Suppressor macrophage (primary cell): ENCODE measurements around the gene SYT1.

Source experiments
- DNase-seq, 4 experiments: peaks; one replicate each; pipeline ENCODE4 v3.0.0-alpha.2; 2020 to 2022

SYT1 gene

DNA sequence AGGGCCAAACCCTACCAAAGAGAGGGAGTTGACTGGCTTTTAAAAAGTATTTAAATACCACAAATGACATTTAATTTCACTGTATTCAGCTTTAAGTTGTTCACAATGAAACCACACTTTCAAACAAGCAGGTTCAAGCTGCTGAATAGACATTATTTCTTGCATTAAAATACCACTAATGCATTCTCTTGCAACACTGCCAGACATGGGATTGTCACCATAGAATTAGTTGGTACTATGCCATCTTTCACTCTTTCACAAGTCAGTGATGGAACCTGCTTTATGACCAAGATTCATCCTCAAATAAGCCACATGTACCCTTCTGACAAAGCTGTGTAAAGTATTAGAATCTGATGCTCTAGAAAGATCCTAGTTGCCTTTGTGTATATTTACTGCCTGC is 586.8 kb downstream of the SYT1 start:
- no peak for DNase-seq

DNA sequence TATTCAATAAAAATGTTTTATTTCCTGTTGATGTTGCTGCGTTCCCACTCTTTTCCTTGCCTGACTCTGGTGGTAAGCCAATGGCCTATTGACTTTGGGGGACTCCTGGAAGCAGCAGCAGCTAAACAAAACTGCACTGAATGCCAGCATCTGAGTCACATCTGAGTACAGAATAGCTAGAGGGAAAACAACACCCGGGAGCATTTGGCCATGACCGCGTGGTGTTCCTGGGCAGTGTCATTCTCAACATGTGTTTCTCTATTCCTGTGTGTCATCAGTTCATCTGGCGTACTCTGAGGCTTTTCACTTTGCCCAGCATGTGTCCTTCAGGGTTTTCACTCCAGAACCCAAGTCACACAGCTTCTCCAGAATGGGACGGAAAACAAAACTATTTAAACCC is 587.4 kb downstream of the SYT1 start:
- no peak for DNase-seq

DNA sequence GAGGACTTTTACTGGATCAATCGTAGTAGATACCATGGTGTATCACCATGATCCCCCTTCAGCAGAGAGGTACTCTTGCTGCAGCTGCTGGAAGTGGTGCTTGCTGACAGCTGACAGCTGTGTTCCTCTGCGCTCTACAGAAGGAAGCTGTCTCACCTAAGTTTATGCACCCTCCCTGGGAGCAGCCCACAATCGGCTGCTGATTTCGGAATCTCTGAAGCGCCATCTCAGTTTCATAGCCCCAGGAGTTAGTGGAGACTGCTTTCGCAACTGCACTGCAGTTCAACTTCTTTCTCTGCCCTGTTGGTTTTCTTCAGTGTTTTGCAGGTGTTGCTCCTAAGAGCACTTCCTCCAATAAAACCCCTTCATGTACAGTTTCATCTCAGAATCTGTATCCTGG is 588.3 kb downstream of the SYT1 start:
- no peak for DNase-seq

DNA sequence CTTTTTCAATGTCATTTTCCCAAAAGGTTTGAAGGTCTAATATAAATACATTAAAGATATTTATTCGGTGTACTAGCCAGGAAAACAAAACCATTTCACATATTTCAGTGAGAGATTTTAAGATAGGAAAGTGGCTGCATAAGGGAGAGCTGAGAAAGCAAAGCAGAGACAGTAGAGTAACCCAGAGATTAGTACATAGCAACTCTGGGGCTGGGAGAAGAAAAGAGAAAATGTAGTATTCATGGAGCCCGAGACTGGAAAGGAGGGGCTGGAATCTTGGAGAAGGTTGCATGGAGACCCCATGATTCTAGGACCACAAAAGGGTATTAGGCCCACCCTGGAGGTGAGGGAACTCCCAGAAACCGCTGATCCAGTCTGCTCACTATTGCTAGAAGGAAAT is 589.2 kb downstream of the SYT1 start:
- no peak for DNase-seq

DNA sequence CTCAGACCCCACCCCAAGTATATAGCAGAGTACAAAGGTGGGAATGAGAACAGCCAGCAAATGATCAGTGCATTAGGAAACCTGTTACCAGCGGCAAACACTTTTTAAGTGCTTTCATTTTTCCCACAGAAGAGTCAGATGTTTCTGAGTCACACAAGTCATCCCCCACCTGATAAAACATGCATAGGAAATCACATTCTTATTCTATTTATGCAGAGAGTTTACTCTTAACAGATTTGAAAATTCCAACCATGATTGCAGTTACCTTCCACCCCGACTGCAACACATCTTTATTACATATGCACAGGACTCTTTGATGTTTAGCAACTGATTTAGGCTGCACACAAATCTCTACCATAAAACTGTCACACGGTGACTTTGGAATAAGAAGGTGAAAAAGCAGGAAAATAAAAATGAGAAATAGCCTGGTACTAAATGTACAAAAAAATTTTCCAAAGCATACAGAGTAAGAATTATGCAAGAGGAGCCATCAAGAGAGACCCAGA is 589.8 kb downstream of the SYT1 start:
- DNase-seq, result no peak

DNA sequence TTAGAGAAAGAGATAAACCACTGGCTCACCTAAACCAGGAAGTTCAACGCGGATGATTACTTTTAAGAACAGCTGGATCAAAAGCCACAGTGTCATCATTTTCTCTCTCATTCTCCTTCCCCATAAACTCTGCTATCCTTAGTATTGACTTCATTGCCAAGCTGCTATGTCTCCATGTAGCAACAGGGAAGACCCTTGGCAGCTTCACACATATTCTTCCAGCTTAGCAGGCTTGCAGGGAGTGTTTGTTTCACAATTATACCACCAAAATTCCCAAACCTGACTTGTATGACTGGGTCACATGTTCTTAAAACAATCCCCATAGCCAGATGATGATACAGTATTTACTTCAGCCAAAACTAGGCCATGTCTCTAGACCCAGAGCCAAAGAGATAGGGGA is 590.7 kb downstream of the SYT1 start:
- DNase-seq, result no peak

DNA sequence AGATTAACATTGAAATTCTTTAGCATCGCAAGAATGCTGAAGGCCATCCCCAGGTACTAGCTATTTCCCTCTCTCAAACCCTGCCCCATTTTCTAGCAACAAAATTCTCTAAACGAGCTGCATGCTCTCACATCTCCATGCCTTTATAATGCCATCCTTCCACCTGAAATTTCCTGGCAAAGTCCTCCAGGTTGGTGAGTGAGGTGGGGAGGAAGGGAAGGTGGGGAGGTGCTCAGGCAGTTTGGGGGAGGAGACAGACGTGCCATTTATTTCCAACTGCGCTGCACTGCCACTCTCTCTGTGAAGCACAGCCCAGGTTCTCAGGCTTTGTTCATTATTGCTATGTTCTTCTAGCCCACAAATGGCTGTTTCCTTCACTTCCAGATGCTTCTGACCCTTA is 617.7 kb downstream of the SYT1 start:
- DNase-seq, result no peak

DNA sequence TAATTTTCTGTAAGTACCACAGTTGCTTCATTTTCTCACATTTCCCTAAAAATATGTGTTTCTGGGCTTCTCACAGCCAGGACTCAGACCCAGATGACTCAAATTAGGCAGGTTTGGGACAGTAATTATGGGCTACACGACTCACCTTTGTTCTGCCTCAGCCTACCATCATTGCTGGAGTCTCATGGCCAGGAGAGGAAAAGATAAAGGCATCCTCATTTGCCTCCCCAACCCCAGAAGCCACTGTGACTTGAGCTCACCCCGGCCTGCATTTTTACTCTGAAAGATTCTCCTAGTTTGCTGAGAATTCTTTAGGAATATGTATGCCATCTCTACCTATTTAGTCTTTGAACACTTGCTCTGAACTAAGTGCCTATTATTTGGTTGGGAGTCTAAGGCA is 618.3 kb downstream of the SYT1 start:
- DNase-seq, result no peak

DNA sequence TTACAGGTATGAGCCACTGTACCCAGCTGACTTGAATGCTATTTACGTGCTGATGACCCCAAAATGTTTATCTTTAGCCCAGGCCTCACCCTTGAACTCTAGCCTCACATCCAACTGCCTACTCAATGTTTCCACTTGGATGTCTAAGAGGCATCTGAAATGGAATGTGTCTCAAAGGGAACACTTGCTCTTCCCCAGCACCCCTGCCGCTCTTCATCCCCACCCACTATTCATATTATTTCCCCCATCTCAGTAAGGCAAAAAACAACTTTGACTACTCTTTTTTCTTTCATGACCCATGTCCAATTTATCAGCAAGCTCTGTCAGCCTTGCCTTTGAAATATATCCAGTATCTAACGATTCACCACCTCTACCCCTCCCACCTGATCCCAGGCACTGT is 621.6 kb downstream of the SYT1 start:
- DNase-seq, result no peak

DNA sequence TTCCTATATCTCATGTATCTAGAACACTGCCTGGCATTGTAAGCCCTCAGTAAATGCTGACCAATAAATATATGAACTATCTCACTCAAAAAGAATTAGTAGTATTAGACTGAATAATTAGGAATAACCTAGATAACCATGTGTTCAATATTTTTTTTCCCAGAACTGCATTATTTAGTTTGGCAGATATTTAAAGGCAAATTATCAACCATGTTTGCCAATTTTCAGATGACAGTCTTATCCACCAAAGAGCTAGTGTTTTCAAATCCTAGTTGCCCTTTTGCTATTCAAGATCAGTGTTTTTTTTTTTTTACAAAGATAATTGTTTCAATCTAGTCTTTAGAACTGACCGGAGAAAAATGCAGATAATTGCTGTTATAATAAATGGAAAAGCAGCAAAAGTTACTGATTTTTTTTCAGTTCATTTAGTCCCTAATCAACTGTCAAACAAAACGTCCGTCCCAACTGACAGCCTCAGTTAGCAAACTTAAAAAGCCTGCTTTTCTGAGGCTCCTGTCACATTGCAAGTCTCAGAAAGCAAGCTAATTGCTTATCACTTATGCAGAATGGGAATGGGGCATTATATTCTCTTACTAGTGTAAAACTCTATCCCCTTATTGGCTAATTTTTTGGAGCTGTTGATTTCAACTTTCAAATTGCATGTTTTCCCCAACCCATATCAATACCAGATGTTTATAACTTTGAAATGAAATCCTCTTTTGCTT is 623.0 kb downstream of the SYT1 start:
- no peak for DNase-seq
